ENCODE measurements around the gene LRAT.

Gene LRAT

GRCh38 chr4:154779362-154779947 is 35.7 kb downstream of the LRAT start:
- DNase-seq, result no peak

GRCh38 chr4:154781126-154781982 is 37.6 kb downstream of the LRAT start, which contains the start of gene RBM46:
Gene RBM46 (plus strand): TSS chr4:154781272. CDS start chr4:154796753, 15,481 bp downstream.
- DNase-seq, result no peak

- no peak for DNase-seq
These were observed 38.1 kb downstream of the LRAT start for GRCh38 chr4:154781983-154782293.

All from CD4-positive, alpha-beta T cell treated with Interleukin-17A for 4 hours (primary cell).